NT2/D1 (cell line): Measurements from ENCODE around the gene CNOT8.

Experiments used
- SUZ12 ChIP-seq: IDR thresholded peaks from 2 replicates; pipeline ENCODE4 v1.6.1; 2011; ENCODE audit not compliant: insufficient read length, insufficient read depth; ENCODE audit errors: extremely low read depth
- YY1 ChIP-seq: IDR thresholded peaks from 2 replicates; pipeline ENCODE4 v1.6.1; 2011; ENCODE audit not compliant: insufficient read length, insufficient read depth

DNA sequence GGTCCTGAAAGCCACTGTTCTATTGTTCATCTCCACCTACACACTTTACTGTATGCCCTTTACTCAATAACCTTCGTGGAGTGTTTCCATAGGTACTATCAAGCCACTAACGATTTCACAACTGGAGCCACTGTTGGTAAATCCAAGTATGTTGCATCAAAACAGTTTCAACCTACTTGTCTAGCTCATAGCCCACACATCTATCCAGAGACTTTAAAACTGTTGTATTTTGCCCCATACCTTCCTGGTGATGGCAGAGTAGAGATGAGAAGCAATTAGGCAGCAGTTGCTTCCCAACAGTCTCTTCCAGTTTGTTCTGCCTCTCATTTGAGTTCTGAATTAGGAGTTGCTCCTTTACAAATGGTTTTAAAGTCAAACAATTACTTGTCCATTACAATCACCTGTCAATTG is 8.6 kb upstream of the CNOT8 start:
- TF ChIP-seq SUZ12 (no peak), YY1 (no peak)
